WTC11 (cell line): ENCODE data around the gene TPBGL.

Experiments
- ATF6 ChIP-seq: sonication (generic); formaldehyde crosslinking; IDR thresholded peaks from 2 replicates; pipeline ENCODE4 v1.8.1; 2023; ENCODE audit warnings: mild to moderate bottlenecking, missing genetic modification reagents
- CBFB ChIP-seq: sonication (generic); formaldehyde crosslinking; IDR thresholded peaks from 2 replicates; pipeline ENCODE4 v1.8.1; 2022; ENCODE audit warnings: mild to moderate bottlenecking, low read depth, missing genetic modification reagents
- CTCF ChIP-seq: fragments of 200-600 bp; IDR thresholded peaks from 2 replicates; pipeline ENCODE4 v1.8.0; 2022; ENCODE audit warnings: antibody characterized with exemption
- FOXP4 ChIP-seq: sonication (generic); formaldehyde crosslinking; IDR thresholded peaks from 2 replicates; pipeline ENCODE4 v1.8.0; 2022; ENCODE audit warnings: mild to moderate bottlenecking, missing genetic modification reagents
- GABPB1 ChIP-seq: sonication (generic); formaldehyde crosslinking; IDR thresholded peaks from 2 replicates; pipeline ENCODE4 v1.8.1; 2023; ENCODE audit warnings: mild to moderate bottlenecking, missing genetic modification reagents
- HMGA2 ChIP-seq: fragments of 250-450 bp; sonication (Bioruptor Pico); IDR thresholded peaks from 2 replicates; pipeline ENCODE4 v1.4.0; 2021; ENCODE audit warnings: mild to moderate bottlenecking, moderate library complexity
- RELA ChIP-seq: sonication (generic); formaldehyde crosslinking; IDR thresholded peaks from 2 replicates; pipeline ENCODE4 v1.8.1; 2022; ENCODE audit warnings: missing genetic modification reagents, mild to moderate bottlenecking, borderline replicate concordance
- SP1 ChIP-seq: sonication (generic); formaldehyde crosslinking; conservative IDR thresholded peaks from 2 replicates; pipeline ENCODE4 v1.8.1; 2022; ENCODE audit warnings: missing genetic modification reagents
- TEAD1 ChIP-seq: sonication (generic); formaldehyde crosslinking; IDR thresholded peaks from 2 replicates; pipeline ENCODE4 v1.8.0; 2022; ENCODE audit warnings: mild to moderate bottlenecking, missing genetic modification reagents
- TEAD4 ChIP-seq: sonication (generic); formaldehyde crosslinking; IDR thresholded peaks from 2 replicates; pipeline ENCODE4 v1.8.0; 2022; ENCODE audit warnings: mild to moderate bottlenecking, missing genetic modification reagents
- ZNF138 ChIP-seq: sonication (generic); formaldehyde crosslinking; conservative IDR thresholded peaks from 2 replicates; pipeline ENCODE4 v1.8.1; 2022; ENCODE audit warnings: mild to moderate bottlenecking, moderate library complexity, missing genetic modification reagents
- ZNF219 ChIP-seq: sonication (generic); formaldehyde crosslinking; IDR thresholded peaks from 2 replicates; pipeline ENCODE4 v1.8.0; 2023; ENCODE audit warnings: missing genetic modification reagents, mild to moderate bottlenecking, borderline replicate concordance
- ZNF512 ChIP-seq: sonication (generic); formaldehyde crosslinking; IDR thresholded peaks from 2 replicates; pipeline ENCODE4 v1.8.1; 2022; ENCODE audit warnings: missing genetic modification reagents, borderline replicate concordance

DNA sequence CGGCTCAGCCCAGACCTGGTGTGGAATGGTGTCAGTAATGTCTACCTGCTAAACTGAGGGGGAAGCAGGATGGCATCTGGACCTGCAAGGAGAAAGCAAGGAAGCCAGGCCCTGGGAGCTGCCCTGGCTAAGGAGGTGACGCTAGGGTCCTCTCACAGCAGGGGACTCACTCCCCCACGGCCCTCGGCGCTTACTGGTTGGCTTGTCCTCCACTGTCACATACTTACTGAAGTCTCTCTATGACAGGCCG lies 48.9 kb downstream of the TPBGL start:
- TF ChIP-seq CBFB (CRISPR knock-in tag) (no peak), CTCF (no peak), FOXP4 (CRISPR knock-in tag) (no peak), ATF6 (CRISPR knock-in tag) (no peak), ZNF512 (CRISPR knock-in tag) (no peak), TEAD4 (CRISPR knock-in tag) (no peak), ZNF138 (CRISPR knock-in tag) (no peak), ZNF219 (no peak), GABPB1 (no peak), RELA (CRISPR knock-in tag) (no peak), HMGA2 (CRISPR knock-in tag) (no peak), SP1 (CRISPR knock-in tag) (no peak), TEAD1 (no peak)
